A204.1 (cell line): ENCODE results near the gene ABR.
"Not testable (repeated sequence)": the region's sequence is repeated elsewhere in the genome, so short reads cannot be mapped to it uniquely, and the experiment has no call there.

Experiments used
- FAIRE-seq: peaks from 2 replicates; lab custom pipeline; 2012; peaks lifted over from hg19 to GRCh38; lab: Jason Lieb, UNC

Gene ABR

GRCh38 chr17:1071103-1071825 is 108.5 kb downstream of the ABR start:
- FAIRE-seq, result no peak

GRCh38 chr17:1070411-1070810 is 109.4 kb downstream of the ABR start:
- FAIRE-seq, result no peak

- no peak for FAIRE-seq
Measured at GRCh38 chr17:1069847-1070246, 109.9 kb downstream of the ABR start.

- FAIRE-seq, result no peak
Measured at GRCh38 chr17:1068356-1068755, 111.4 kb downstream of the ABR start.

- no peak for FAIRE-seq
Measured at GRCh38 chr17:1067282-1067956, 112.4 kb downstream of the ABR start.

GRCh38 chr17:1065416-1065815 is 114.4 kb downstream of the ABR start:
- FAIRE-seq, result not testable (repeated sequence)

- FAIRE-seq, result no peak
Measured at GRCh38 chr17:1060991-1061390, 118.8 kb downstream of the ABR start.

- FAIRE-seq, result no peak
Measured at GRCh38 chr17:1059131-1059795, 120.5 kb downstream of the ABR start.

GRCh38 chr17:1058423-1059130 is 121.2 kb downstream of the ABR start:
- no peak for FAIRE-seq

- FAIRE-seq, result no peak
Measured at GRCh38 chr17:1056761-1057160, 123.0 kb downstream of the ABR start.

- FAIRE-seq, result no peak
Measured at GRCh38 chr17:1055751-1056645, 123.8 kb downstream of the ABR start.

- no peak for FAIRE-seq
Measured at GRCh38 chr17:1055231-1055630, 124.5 kb downstream of the ABR start.

GRCh38 chr17:1054656-1055055 is 125.1 kb downstream of the ABR start:
- no peak for FAIRE-seq

GRCh38 chr17:1053661-1054360 is 126.0 kb downstream of the ABR start:
- no peak for FAIRE-seq

- FAIRE-seq, result no peak
Measured at GRCh38 chr17:1050996-1051925, 128.5 kb downstream of the ABR start.

- FAIRE-seq, result no peak
Measured at GRCh38 chr17:1050246-1050995, 129.4 kb downstream of the ABR start.

GRCh38 chr17:1049446-1050225 is 130.1 kb downstream of the ABR start:
- FAIRE-seq, result no peak

- FAIRE-seq, result not testable (repeated sequence)
Measured at GRCh38 chr17:1048516-1049115, 131.2 kb downstream of the ABR start.
